MCF 10A (cell line): ENCODE results near the gene RBM20. TPM values are rescaled to one million over a fixed set of nuclear protein-coding genes. Genes with fewer than 3 reads are reported as not detected.
A peak's percentile ranks its signal among the peaks of the same experiment; 100 is the strongest.

Experiments
- BruUV-seq: library from RNA; stranded (reverse); fragments of 400-500 nt; replicated peaks from 2 replicates; lab custom pipeline; 2021; lab: Mats Ljungman, UMichigan
- CTCF ChIA-PET: fragments of 300-600 bp; sonication (Branson Sonifier 250); formaldehyde crosslinking; extraction: SDS; loops from one replicate; lab custom pipeline; 2021; ENCODE audit warnings: antibody characterized with exemption, inconsistent platforms; lab: Yijun Ruan, JAX
- POLR2A ChIA-PET: fragments of 300-600, 350-650 bp; sonication (Branson Sonifier 250); formaldehyde crosslinking; extraction: SDS; loops from one replicate; lab custom pipeline; 2020; ENCODE audit warnings: antibody characterized with exemption, inconsistent platforms; lab: Yijun Ruan, JAX
- DNase-seq: peaks from one replicate; pipeline ENCODE4 v3.0.0-alpha.2; 2018; ENCODE audit not compliant: unreplicated experiment
- H3K27ac Mint-ChIP-seq: one replicate; pipeline ENCODE4 v1.8.0; 2022; ENCODE audit warnings: mild to moderate bottlenecking, low read depth, mixed read lengths; ENCODE audit not compliant: unreplicated experiment
- H3K27me3 Mint-ChIP-seq: one replicate; pipeline ENCODE4 v1.8.0; 2022; ENCODE audit warnings: mixed read lengths; ENCODE audit not compliant: insufficient read depth, unreplicated experiment
- H3K36me3 Mint-ChIP-seq: one replicate; pipeline ENCODE4 v1.8.0; 2022; ENCODE audit warnings: mild to moderate bottlenecking, moderate library complexity, mixed read lengths; ENCODE audit not compliant: insufficient read depth, unreplicated experiment
- H3K4me1 Mint-ChIP-seq: one replicate; pipeline ENCODE4 v1.8.0; 2022; ENCODE audit warnings: mixed read lengths; ENCODE audit not compliant: insufficient read depth, unreplicated experiment
- H3K4me3 Mint-ChIP-seq: one replicate; pipeline ENCODE4 v1.8.0; 2022; ENCODE audit warnings: mild to moderate bottlenecking, moderate library complexity, mixed read lengths; ENCODE audit not compliant: unreplicated experiment
- H3K9me3 Mint-ChIP-seq: one replicate; pipeline ENCODE4 v1.8.0; 2022; ENCODE audit warnings: mixed read lengths; ENCODE audit not compliant: unreplicated experiment
- intact Hi-C: fragments of 100-400 bp; cut with micrococcal nuclease; formaldehyde crosslinking; loops from 2 replicates; pipeline ENCODE4 v1.14.1; 2022
- total RNA-seq: library from RNA; stranded (reverse); gene quantifications from 2 replicates; pipeline ENCODE4 v1.2.3, GENCODE V29; 2022
- TF ChIP-seq, protein P1 (sequence below): fragments of 200-600 bp; IDR thresholded peaks from one replicate; pipeline ENCODE4 v1.8.0; 2022; ENCODE audit warnings: antibody characterized with exemption, mild to moderate bottlenecking; ENCODE audit not compliant: unreplicated experiment

RBM20 gene
- total RNA-seq, 1 experiment from 2014 or later = not detected

- H3K27ac Mint-ChIP-seq = no peak overlapping the region
- no TSS peak for BruUV-seq
- H3K9me3 Mint-ChIP-seq = no peaks in the 10 kb centered on the region
- intact Hi-C loops = no loop called here
- ChIA-PET CTCF (no interaction called here), POLR2A (interaction anchor here (1.1 to 1.9 kb wide), 3 partner anchors 94 to 153 kb away, joined by 3 to 6 read pairs (median 3); partner anchors contain the start of gene PDCD4)
- no peaks in the 10 kb centered on the region for H3K36me3 Mint-ChIP-seq
- H3K4me3 Mint-ChIP-seq = no peak overlapping the region
- TF ChIP-seq, protein P1, sequence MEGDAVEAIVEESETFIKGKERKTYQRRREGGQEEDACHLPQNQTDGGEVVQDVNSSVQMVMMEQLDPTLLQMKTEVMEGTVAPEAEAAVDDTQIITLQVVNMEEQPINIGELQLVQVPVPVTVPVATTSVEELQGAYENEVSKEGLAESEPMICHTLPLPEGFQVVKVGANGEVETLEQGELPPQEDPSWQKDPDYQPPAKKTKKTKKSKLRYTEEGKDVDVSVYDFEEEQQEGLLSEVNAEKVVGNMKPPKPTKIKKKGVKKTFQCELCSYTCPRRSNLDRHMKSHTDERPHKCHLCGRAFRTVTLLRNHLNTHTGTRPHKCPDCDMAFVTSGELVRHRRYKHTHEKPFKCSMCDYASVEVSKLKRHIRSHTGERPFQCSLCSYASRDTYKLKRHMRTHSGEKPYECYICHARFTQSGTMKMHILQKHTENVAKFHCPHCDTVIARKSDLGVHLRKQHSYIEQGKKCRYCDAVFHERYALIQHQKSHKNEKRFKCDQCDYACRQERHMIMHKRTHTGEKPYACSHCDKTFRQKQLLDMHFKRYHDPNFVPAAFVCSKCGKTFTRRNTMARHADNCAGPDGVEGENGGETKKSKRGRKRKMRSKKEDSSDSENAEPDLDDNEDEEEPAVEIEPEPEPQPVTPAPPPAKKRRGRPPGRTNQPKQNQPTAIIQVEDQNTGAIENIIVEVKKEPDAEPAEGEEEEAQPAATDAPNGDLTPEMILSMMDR = no peak
- no peaks in the 10 kb centered on the region for H3K4me1 Mint-ChIP-seq
- no peaks in the 10 kb centered on the region for H3K27me3 Mint-ChIP-seq
- DNase-seq = no peak
Measured at GRCh38 chr10:110757586-110757985, 113.5 kb downstream of the RBM20 start.

DNA sequence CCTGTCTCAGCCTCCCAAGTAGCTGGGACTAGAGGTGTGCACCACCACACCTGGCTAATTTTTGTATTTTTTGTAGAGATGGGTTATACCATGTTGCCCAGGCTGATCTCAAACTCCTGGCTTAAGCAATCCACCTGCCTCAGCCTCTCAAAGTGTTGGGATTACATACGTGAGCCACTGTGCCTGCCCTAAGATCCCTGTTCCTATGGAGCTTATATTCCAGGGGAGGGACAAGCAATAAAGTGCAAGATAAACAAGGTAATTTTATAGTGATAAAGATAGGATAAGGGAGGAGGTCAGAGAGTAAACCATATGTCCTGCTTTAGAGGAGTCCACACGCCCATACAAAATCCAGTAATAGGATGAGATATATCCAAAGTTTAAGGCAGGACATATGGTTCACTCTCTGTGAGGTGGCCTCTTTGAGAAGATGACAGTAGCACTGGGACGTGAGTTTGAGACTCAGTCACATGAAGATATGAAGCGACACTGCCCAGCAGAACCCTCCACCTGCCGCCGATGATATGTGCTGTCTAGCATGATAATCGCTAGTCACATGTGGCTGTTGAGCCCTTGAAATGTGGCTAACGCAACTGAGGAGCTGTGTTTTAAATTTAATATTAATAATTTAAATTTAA is 114.1 kb downstream of the RBM20 start:
- no peaks in the 10 kb centered on the region for H3K27me3 Mint-ChIP-seq
- H3K36me3 Mint-ChIP-seq = no peaks in the 10 kb centered on the region
- intact Hi-C loops = no loop called here
- H3K27ac Mint-ChIP-seq = no peak overlapping the region
- H3K9me3 Mint-ChIP-seq = no peaks in the 10 kb centered on the region
- TF ChIP-seq, protein P1 = no peak
- CTCF ChIA-PET = interaction anchor here (0.7 to 1.2 kb wide), 4 partner anchors 12 to 148 kb away, joined by 3 to 6 read pairs (median 4); no protein-coding TSS in a partner anchor
- no peaks in the 10 kb centered on the region for H3K4me1 Mint-ChIP-seq
- no TSS peak for BruUV-seq
- no peak overlapping the region for H3K4me3 Mint-ChIP-seq
- DNase-seq = no peak
- POLR2A ChIA-PET = interaction anchor here (0.7 to 1.9 kb wide), 2 partner anchors 68 to 153 kb away, joined by 3 to 6 read pairs; no protein-coding TSS in a partner anchor

DNA sequence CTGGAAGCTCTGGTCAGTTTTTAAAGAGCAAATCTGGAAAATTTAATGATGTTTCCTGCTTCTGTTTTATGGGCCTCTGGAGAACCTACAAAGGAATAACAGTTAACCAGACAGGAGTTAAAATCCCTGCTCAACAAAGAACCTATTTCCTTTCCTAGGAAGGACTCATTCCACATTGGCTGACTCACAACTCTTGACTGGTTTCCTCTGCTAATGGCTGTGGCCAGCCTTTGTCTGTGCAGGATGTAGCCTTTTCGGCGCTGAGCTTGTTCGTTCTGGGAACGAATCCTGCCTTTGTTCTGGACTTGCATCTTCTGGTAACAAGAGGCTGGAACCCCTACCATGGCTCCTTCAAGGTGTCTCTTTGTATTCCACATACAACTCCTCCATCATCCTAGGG is 114.8 kb downstream of the RBM20 start:
- H3K36me3 Mint-ChIP-seq = no peaks in the 10 kb centered on the region
- no TSS peak for BruUV-seq
- peak; percentile 19 for DNase-seq
- POLR2A ChIA-PET = interaction anchor here (0.7 kb wide), 1 partner anchor 67 kb away, joined by 3 read pairs; no protein-coding TSS in a partner anchor
- intact Hi-C loops = no loop called here
- no peak overlapping the region for H3K4me3 Mint-ChIP-seq
- H3K27me3 Mint-ChIP-seq = no peaks in the 10 kb centered on the region
- H3K27ac Mint-ChIP-seq = no peak overlapping the region
- H3K4me1 Mint-ChIP-seq = no peaks in the 10 kb centered on the region
- no peaks in the 10 kb centered on the region for H3K9me3 Mint-ChIP-seq
- CTCF ChIA-PET = interaction anchor here (0.7 to 1.2 kb wide), 5 partner anchors 13 to 148 kb away, joined by 3 to 6 read pairs (median 3); no protein-coding TSS in a partner anchor
- TF ChIP-seq, protein P1 = no peak

DNA sequence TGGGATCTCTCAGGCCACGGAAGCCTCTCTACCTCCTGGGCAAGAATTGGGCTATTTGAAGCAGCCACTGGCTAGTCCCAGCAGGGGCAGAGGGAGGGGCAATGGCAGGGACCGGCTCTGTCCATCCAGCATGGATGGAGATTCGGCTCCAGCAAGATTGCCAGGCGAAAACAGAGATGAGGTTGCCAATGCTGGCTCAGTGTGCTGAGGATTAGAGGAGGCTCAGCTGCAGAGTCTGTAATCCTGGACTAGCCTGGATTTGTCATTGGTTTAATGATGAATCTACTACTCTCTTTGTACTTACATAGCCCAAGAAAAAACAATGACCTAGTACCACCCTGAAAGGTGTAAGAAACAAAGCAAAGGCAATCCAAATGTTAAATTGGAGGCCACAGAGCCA is 115.4 kb downstream of the RBM20 start:
- no peaks in the 10 kb centered on the region for H3K27me3 Mint-ChIP-seq
- no peak overlapping the region for H3K4me3 Mint-ChIP-seq
- no peaks in the 10 kb centered on the region for H3K36me3 Mint-ChIP-seq
- TF ChIP-seq, protein P1 = no peak
- ChIA-PET CTCF (interaction anchor here (0.7 to 1.2 kb wide), 4 partner anchors 92 to 137 kb away, joined by 3 to 4 read pairs (median 3); no protein-coding TSS in a partner anchor), POLR2A (interaction anchor here (0.6 kb wide), 1 partner anchor 130 kb away, joined by 3 read pairs; no protein-coding TSS in a partner anchor)
- BruUV-seq = no TSS peak
- intact Hi-C loops = no loop called here
- no peaks in the 10 kb centered on the region for H3K4me1 Mint-ChIP-seq
- no peaks in the 10 kb centered on the region for H3K9me3 Mint-ChIP-seq
- DNase-seq = no peak
- no peak overlapping the region for H3K27ac Mint-ChIP-seq
